Keratinocyte (primary cell): ENCODE data around the gene SPPL3.

Source experiments
- CTCF ChIP-seq, 3 experiments: IDR thresholded peaks in 1 of 3; conservative IDR thresholded peaks in 1 of 3; optimal IDR thresholded peaks in 1 of 3; 2 replicates in 2 of 3; 3 replicates in 1 of 3; pipeline versions ENCODE3 to v1.5.1; 2011; ENCODE audit warnings: low read length in 3 of 3, mild to moderate bottlenecking in 3 of 3, moderate library complexity in 2 of 3, control low read depth in 1 of 3, inconsistent platforms in 1 of 3; ENCODE audit not compliant: insufficient read depth in 2 of 3; ENCODE audit errors: extremely low read depth in 1 of 3
- EZH2 ChIP-seq: IDR thresholded peaks from one replicate; pipeline ENCODE4 v1.6.1; 2012; ENCODE audit warnings: inconsistent platforms, mild to moderate bottlenecking, low read length, moderate library complexity

- TF ChIP-seq CTCF (optimal IDR thresholded peaks at IDR 0.05 in 1 of 3, IDR thresholded peaks at IDR 0.05 in 1 of 3, conservative IDR thresholded peaks at IDR 0.05 in 1 of 3; ENCODE audit: extremely low read depth in 1 of 3, insufficient read depth in 2 of 3, low read length in 3 of 3) = no peak
- TF ChIP-seq EZH2 = no peak
Observed at GRCh38 chr12:120814903-120815429, 89.2 kb downstream of the SPPL3 start.
